HepG2 (cell line): ENCODE results near the gene CATSPERE. TPM values are rescaled to one million over a fixed set of nuclear protein-coding genes. Genes with fewer than 3 reads are reported as not detected.
A peak's percentile ranks its signal among the peaks of the same experiment; 100 is the strongest.

Experiments
- BRF2 ChIP-seq: sonication (generic); formaldehyde crosslinking; IDR thresholded peaks from 2 replicates; pipeline ENCODE4 v1.8.1; 2022; ENCODE audit warnings: mild to moderate bottlenecking, missing genetic modification reagents
- CC2D1A ChIP-seq: sonication (generic); formaldehyde crosslinking; IDR thresholded peaks from 2 replicates; pipeline ENCODE4 v1.8.1; 2023; ENCODE audit warnings: mild to moderate bottlenecking, missing genetic modification reagents
- CCAR2 ChIP-seq: fragments of 200-400 bp; formaldehyde crosslinking; optimal IDR thresholded peaks from 2 replicates; pipeline ENCODE3; 2018; ENCODE audit warnings: low read depth, mild to moderate bottlenecking, low read length, moderate library complexity
- E2F2 ChIP-seq: sonication (generic); formaldehyde crosslinking; IDR thresholded peaks from 2 replicates; pipeline ENCODE4 v1.4.0; 2020; ENCODE audit warnings: missing genetic modification reagents, borderline replicate concordance
- ERF ChIP-seq: IDR thresholded peaks from 2 replicates; pipeline ENCODE4 v1.6.1; 2018; ENCODE audit warnings: missing biosample characterization, missing genetic modification reagents
- FOXJ3 ChIP-seq: sonication (generic); formaldehyde crosslinking; IDR thresholded peaks from 2 replicates; pipeline ENCODE4 v1.4.0; 2020; ENCODE audit warnings: missing genetic modification reagents, mild to moderate bottlenecking, borderline replicate concordance
- KAT7 ChIP-seq: IDR thresholded peaks from 2 replicates; pipeline ENCODE4 v1.6.1; 2018; ENCODE audit warnings: borderline replicate concordance, missing compliant biosample characterization
- PHB2 ChIP-seq: fragments of 450-650 bp; IDR thresholded peaks from 2 replicates; pipeline ENCODE4 v1.6.1; 2018; ENCODE audit not compliant: partially characterized antibody
- SRSF9 ChIP-seq: fragments of 200-400 bp; formaldehyde crosslinking; IDR thresholded peaks from 2 replicates; pipeline ENCODE4 v1.6.1; 2018; ENCODE audit warnings: borderline replicate concordance, mild to moderate bottlenecking, low read depth, low read length; ENCODE audit not compliant: insufficient read depth, poor library complexity, severe bottlenecking
- STAG1 ChIP-seq: sonication (generic); formaldehyde crosslinking; IDR thresholded peaks from 2 replicates; pipeline ENCODE4 v1.4.0; 2020; ENCODE audit warnings: missing genetic modification reagents
- TEAD2 ChIP-seq: sonication (generic); formaldehyde crosslinking; IDR thresholded peaks from 2 replicates; pipeline ENCODE4 v1.9.0; 2021; ENCODE audit warnings: missing genetic modification reagents
- THAP9 ChIP-seq: sonication (generic); formaldehyde crosslinking; IDR thresholded peaks from 2 replicates; pipeline ENCODE4; 2020; ENCODE audit warnings: missing genetic modification reagents, mild to moderate bottlenecking, borderline replicate concordance
- ZFP91 ChIP-seq: sonication (generic); formaldehyde crosslinking; IDR thresholded peaks from 2 replicates; pipeline ENCODE4 v1.9.0; 2022; ENCODE audit warnings: missing genetic modification reagents, mild to moderate bottlenecking, borderline replicate concordance
- ZNF253 ChIP-seq: sonication (generic); formaldehyde crosslinking; IDR thresholded peaks from 2 replicates; pipeline ENCODE4 v1.8.0; 2022; ENCODE audit warnings: mild to moderate bottlenecking, missing genetic modification reagents, borderline replicate concordance
- ZNF333 ChIP-seq: sonication (generic); formaldehyde crosslinking; IDR thresholded peaks from 2 replicates; pipeline ENCODE4 v1.4.0; 2020; ENCODE audit warnings: mild to moderate bottlenecking, missing genetic modification reagents, borderline replicate concordance
- ZNF503 ChIP-seq: sonication (generic); formaldehyde crosslinking; IDR thresholded peaks from 2 replicates; pipeline ENCODE4 v1.4.0; 2020; ENCODE audit warnings: missing genetic modification reagents
- ZNF558 ChIP-seq: sonication (generic); formaldehyde crosslinking; IDR thresholded peaks from 2 replicates; pipeline ENCODE4 v1.9.0; 2022; ENCODE audit warnings: mild to moderate bottlenecking, missing genetic modification reagents, borderline replicate concordance
- ZNF709 ChIP-seq: sonication (generic); formaldehyde crosslinking; IDR thresholded peaks from 2 replicates; pipeline ENCODE4 v1.5.0; 2020; ENCODE audit warnings: mild to moderate bottlenecking, missing genetic modification reagents
- ZNF75D ChIP-seq: sonication (generic); formaldehyde crosslinking; IDR thresholded peaks from 2 replicates; pipeline ENCODE4 v1.8.1; 2023; ENCODE audit warnings: missing genetic modification reagents, mild to moderate bottlenecking, borderline replicate concordance
- ZNF780A ChIP-seq: sonication (generic); formaldehyde crosslinking; IDR thresholded peaks from 2 replicates; pipeline ENCODE4 v1.8.0; 2022; ENCODE audit warnings: mild to moderate bottlenecking, missing genetic modification reagents, moderate library complexity
- polyA plus RNA-seq, 8 experiments: library from polyadenylated mRNA; depleted of rRNA in 3 of 8; stranded (reverse) in 7 of 8; unstranded in 1 of 8; fragments of >200 nt; fragmentation: Illumina TruSeq in 4 of 8; extraction: Trizol in 4 of 8; gene quantifications; 2 replicates each; pipeline versions ENCODE4 v1.2.1 to v1.2.3, GENCODE V29; 2011 to 2016; ENCODE audit warnings: low read depth in 4 of 8, missing spikeins in 1 of 8, mixed read lengths in 1 of 8; ENCODE audit not compliant: insufficient read depth in 1 of 8
- total RNA-seq, 5 experiments: library from RNA; depleted of rRNA; stranded (reverse); fragments of >200 nt; fragmentation: Illumina TruSeq; extraction: Trizol; gene quantifications; 2 replicates each; pipeline ENCODE4 v1.2.3, GENCODE V29; 2016; ENCODE audit warnings: low read depth in 1 of 5

The CATSPERE gene
- total and polyA plus RNA-seq, 2 of the 13 experiments (the other 11 are each of a cell fraction or from before 2014, with no cell fraction given) = 0.34 to 0.51 TPM

- TF ChIP-seq ZFP91 (CRISPR knock-in tag) = no peak
- TF ChIP-seq SRSF9 = no peak
- TF ChIP-seq TEAD2 = no peak
- TF ChIP-seq ZNF75D (CRISPR knock-in tag) = no peak
- TF ChIP-seq ZNF558 (CRISPR knock-in tag) = no peak
- no peak for TF ChIP-seq KAT7 (CRISPR knock-in tag)
- TF ChIP-seq ERF = no peak
- TF ChIP-seq ZNF253 (CRISPR knock-in tag) = no peak
- no peak for TF ChIP-seq CC2D1A (CRISPR knock-in tag)
- TF ChIP-seq THAP9 (CRISPR knock-in tag) = peak; percentile 100
- no peak for TF ChIP-seq ZNF780A (CRISPR knock-in tag)
- no peak for TF ChIP-seq CCAR2
- TF ChIP-seq E2F2 (CRISPR knock-in tag) = no peak
- no peak for TF ChIP-seq STAG1 (CRISPR knock-in tag)
- TF ChIP-seq BRF2 (CRISPR knock-in tag) = no peak
- TF ChIP-seq PHB2 = no peak
- TF ChIP-seq ZNF503 (CRISPR knock-in tag) = no peak
- TF ChIP-seq ZNF709 (CRISPR knock-in tag) = no peak
- no peak for TF ChIP-seq FOXJ3
- no peak for TF ChIP-seq ZNF333 (CRISPR knock-in tag)
Measured at GRCh38 chr1:244450597-244451538, 10.2 kb upstream of the CATSPERE start (continued).
